GM21515 (cell line): ENCODE data around the gene HOXD10.

ENCODE experiments used
- ATAC-seq: cut with Tn5 transposase; IDR thresholded peaks from one replicate; pipeline ENCODE4 v1.9.1; 2021; ENCODE audit not compliant: unreplicated experiment

Gene HOXD10

GRCh38 chr2:176082525-176082823, 34.1 kb upstream of the HOXD10 start:
- ATAC-seq, result no peak

GRCh38 chr2:176082824-176083751, 33.5 kb upstream of the HOXD10 start:
- no peak for ATAC-seq

- ATAC-seq, result no peak
Measured at GRCh38 chr2:176083796-176084261, 32.7 kb upstream of the HOXD10 start, which contains the start of gene EVX2. Gene EVX2, minus strand, starts transcription at chr2:176083962. Its CDS starts 186 bp downstream, at chr2:176083776.

GRCh38 chr2:176084611-176085119, 31.9 kb upstream of the HOXD10 start:
- no peak for ATAC-seq

- ATAC-seq, result no peak
Measured at GRCh38 chr2:176085120-176085788, 31.3 kb upstream of the HOXD10 start.

GRCh38 chr2:176085861-176086771, 30.5 kb upstream of the HOXD10 start:
- no peak for ATAC-seq

- ATAC-seq, result no peak
Measured at GRCh38 chr2:176087330-176088047, 29.1 kb upstream of the HOXD10 start.

- no peak for ATAC-seq
Measured at GRCh38 chr2:176088048-176088936, 28.3 kb upstream of the HOXD10 start.

- ATAC-seq, result no peak
Measured at GRCh38 chr2:176088937-176089842, 27.4 kb upstream of the HOXD10 start.

GRCh38 chr2:176089843-176090395, 26.7 kb upstream of the HOXD10 start:
- no peak for ATAC-seq

GRCh38 chr2:176090862-176091261, 25.7 kb upstream of the HOXD10 start:
- no peak for ATAC-seq

- ATAC-seq, result no peak
Measured at GRCh38 chr2:176091329-176092258, 25.0 kb upstream of the HOXD10 start.

GRCh38 chr2:176092270-176093144, 24.1 kb upstream of the HOXD10 start, which contains the start of gene HOXD13:
Gene HOXD13, plus strand, starts transcription at chr2:176092721. Its CDS starts 170 bp downstream, at chr2:176092891.
- ATAC-seq, result no peak

GRCh38 chr2:176093145-176093897, 23.3 kb upstream of the HOXD10 start:
- no peak for ATAC-seq

- no peak for ATAC-seq
Measured at GRCh38 chr2:176093898-176094249, 22.7 kb upstream of the HOXD10 start.
